Mucosa of rectum (tissue), 2 donors: ENCODE results near the gene ELOVL5.

Source experiments
- H3K27ac ChIP-seq, 2 donors: one replicate each; pipeline ENCODE4 v1.7.0; 2013; ENCODE audit warnings: inconsistent platforms in 2 of 2, low read depth in 2 of 2, low read length in 2 of 2
- H3K27me3 ChIP-seq, 2 donors: one replicate each; pipeline ENCODE4 v1.7.0; 2013; ENCODE audit warnings: low read length in 2 of 2; ENCODE audit not compliant: control insufficient read depth in 2 of 2, insufficient read depth in 2 of 2
- H3K36me3 ChIP-seq, 2 donors: one replicate each; pipeline ENCODE4 v1.7.0; 2013; ENCODE audit warnings: low read length in 2 of 2; ENCODE audit not compliant: control insufficient read depth in 2 of 2, insufficient read depth in 2 of 2
- H3K4me1 ChIP-seq, 2 donors: one replicate each; pipeline ENCODE4 v1.7.0; 2013; ENCODE audit warnings: low read length in 2 of 2, mild to moderate bottlenecking in 1 of 2; ENCODE audit not compliant: control insufficient read depth in 2 of 2, insufficient read depth in 2 of 2
- H3K4me3 ChIP-seq, 2 donors: one replicate each; pipeline ENCODE4 v1.7.0; 2013; ENCODE audit warnings: low read length in 2 of 2
- H3K9ac ChIP-seq, 2 donors: one replicate each; pipeline ENCODE4 v1.7.0; 2013; ENCODE audit warnings: low read length in 2 of 2, low read depth in 1 of 2, mild to moderate bottlenecking in 1 of 2
- H3K9me3 ChIP-seq, 2 donors: one replicate each; pipeline ENCODE4 v1.7.0; 2013; ENCODE audit warnings: low read length in 2 of 2; ENCODE audit not compliant: control insufficient read depth in 2 of 2
- donor health status: healthy.
- donor health status: Normal muscosa, but diverticular disease.

Gene ELOVL5

GRCh38 chr6:53235508-53235907, 113.2 kb downstream of the ELOVL5 start:
- Histone ChIP-seq H3K9me3 (no peaks in the 10 kb centered on the region), H3K9ac (no peak overlapping the region), H3K27me3 (no peaks in the 10 kb centered on the region), H3K4me3 (no peak overlapping the region), H3K36me3 (no peaks in the 10 kb centered on the region), H3K4me1 (no peaks in the 10 kb centered on the region), H3K27ac (no peak overlapping the region)

DNA sequence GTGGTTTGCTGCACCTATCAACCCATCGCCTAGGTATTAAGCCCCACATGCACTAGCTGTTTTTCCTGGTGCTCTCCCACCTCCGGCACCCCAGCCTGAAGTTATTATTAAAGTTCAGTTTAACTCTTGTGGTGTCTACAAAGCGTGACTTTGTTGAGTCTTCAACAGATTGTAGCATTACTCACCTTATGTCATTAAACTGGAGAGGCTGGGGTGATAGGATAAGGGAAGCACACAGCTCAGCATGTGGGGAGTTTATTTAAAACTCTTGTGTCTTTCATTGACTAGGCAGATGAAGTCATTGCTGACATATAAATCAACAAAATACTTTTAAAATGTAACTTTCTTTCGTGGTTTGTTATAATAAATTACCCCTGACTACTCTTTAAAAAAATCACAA, 115.4 kb downstream of the ELOVL5 start:
- Histone ChIP-seq H3K27me3 (no peaks in the 10 kb centered on the region), H3K4me1 (no peaks in the 10 kb centered on the region), H3K9ac (no peak overlapping the region), H3K27ac (no peak overlapping the region), H3K36me3 (no peaks in the 10 kb centered on the region), H3K4me3 (no peak overlapping the region), H3K9me3 (no peaks in the 10 kb centered on the region)

DNA sequence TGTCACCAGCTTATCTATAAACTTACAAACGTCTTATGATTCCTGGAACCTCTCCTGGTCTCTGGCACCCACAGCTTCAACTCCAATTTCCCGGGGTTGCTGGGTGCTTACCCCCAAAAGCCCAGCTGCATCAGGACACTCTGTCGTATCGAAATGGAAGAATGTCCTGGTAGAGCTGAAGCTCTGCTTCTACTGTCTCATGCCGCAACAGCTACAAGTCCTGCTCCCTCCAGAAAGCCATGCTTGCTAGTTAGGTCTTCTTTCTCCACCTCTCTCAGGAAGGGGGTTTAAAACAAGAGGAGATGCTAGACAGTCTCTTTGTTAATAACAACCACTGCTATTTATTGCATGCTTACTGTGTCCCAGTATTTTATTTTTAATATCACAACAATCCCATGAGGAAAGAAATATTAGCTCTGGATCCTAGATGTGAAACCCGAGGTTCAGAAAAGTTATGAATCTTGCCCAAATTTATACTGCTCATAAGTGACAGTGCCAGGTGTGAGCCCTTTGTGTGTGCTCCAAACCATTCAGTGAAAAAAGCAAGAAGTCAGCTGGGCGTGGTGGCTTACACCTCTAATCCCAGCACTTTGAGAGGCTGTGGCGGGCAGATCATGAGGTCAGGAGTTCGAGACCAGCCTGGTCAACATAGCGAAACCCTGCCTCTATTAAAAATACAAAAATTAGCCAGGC, 117.8 kb downstream of the ELOVL5 start:
- H3K36me3 ChIP-seq = no peaks in the 10 kb centered on the region
- H3K4me3 ChIP-seq = no peak overlapping the region
- H3K9ac ChIP-seq = no peak overlapping the region
- H3K4me1 ChIP-seq = no peaks in the 10 kb centered on the region
- H3K9me3 ChIP-seq = no peaks in the 10 kb centered on the region
- H3K27ac ChIP-seq = no peak overlapping the region
- no peaks in the 10 kb centered on the region for H3K27me3 ChIP-seq

DNA sequence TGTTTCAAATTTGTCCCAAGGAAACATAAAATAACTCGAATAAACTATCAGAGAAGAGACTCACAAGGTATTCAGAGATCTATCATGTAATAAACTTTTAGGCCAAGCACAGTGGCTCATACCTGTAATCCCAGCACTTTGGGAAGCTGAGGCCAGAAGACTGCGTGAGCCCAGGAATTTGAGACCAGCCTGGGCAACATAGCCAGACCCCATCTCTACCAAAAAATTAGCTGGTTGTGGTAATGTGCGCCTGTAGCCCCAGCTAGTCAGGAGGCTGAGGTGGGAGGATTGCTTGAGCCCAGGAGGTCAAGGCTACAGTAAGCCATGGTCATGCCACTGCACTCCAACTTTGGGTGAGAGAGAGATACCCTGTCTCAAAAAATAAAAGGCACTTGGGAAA, 120.9 kb downstream of the ELOVL5 start:
- Histone ChIP-seq H3K27ac (no peak overlapping the region), H3K27me3 (no peaks in the 10 kb centered on the region), H3K36me3 (no peaks in the 10 kb centered on the region), H3K9ac (no peak overlapping the region), H3K4me3 (no peak overlapping the region), H3K9me3 (no peaks in the 10 kb centered on the region), H3K4me1 (no peaks in the 10 kb centered on the region)

GRCh38 chr6:53220605-53221004, 128.1 kb downstream of the ELOVL5 start:
- Histone ChIP-seq H3K27me3 (no peaks in the 10 kb centered on the region), H3K4me3 (no peak overlapping the region), H3K27ac (no peak overlapping the region), H3K9ac (no peak overlapping the region), H3K36me3 (no peaks in the 10 kb centered on the region), H3K9me3 (no peaks in the 10 kb centered on the region), H3K4me1 (no peaks in the 10 kb centered on the region)
